Neural crest cell (in vitro differentiated cells): ENCODE results near the gene PRORP. TPM values are rescaled to one million over a fixed set of nuclear protein-coding genes. Genes with fewer than 3 reads are reported as not detected.

ENCODE experiments used
- DNase-seq: peaks from one replicate; pipeline ENCODE4 v3.0.0; 2021; ENCODE audit warnings: low read depth, mixed read lengths, low spot score
- H3K27ac Mint-ChIP-seq: one replicate; pipeline ENCODE4 v1.8.0; 2021; ENCODE audit warnings: mild to moderate bottlenecking, mixed read lengths; ENCODE audit not compliant: unreplicated experiment
- H3K27me3 Mint-ChIP-seq: 2 replicates; pipeline ENCODE4 v1.8.0; 2021; ENCODE audit warnings: low read depth, mild to moderate bottlenecking, mixed read lengths
- H3K36me3 Mint-ChIP-seq: 2 replicates; pipeline ENCODE4 v1.8.0; 2021; ENCODE audit warnings: low read depth, mild to moderate bottlenecking, mixed read lengths
- H3K4me1 Mint-ChIP-seq: 2 replicates; pipeline ENCODE4 v1.8.0; 2021; ENCODE audit warnings: mixed read lengths
- H3K4me3 Mint-ChIP-seq: one replicate; pipeline ENCODE4 v1.8.0; 2021; ENCODE audit warnings: mild to moderate bottlenecking, mixed read lengths
- H3K9me3 Mint-ChIP-seq: 2 replicates; pipeline ENCODE4 v1.8.0; 2021; ENCODE audit warnings: mixed read lengths
- long read RNA-seq: library from polyadenylated mRNA; unstranded; transcript quantifications from one replicate; pipeline ENCODE4 v2.0.0, GENCODE V29; 2020
- total RNA-seq: library from RNA; stranded (reverse); gene quantifications from 2 replicates; pipeline ENCODE4 v1.2.1, GENCODE V29; 2021
- TF ChIP-seq, protein P1 (sequence below): fragments of 200-600 bp; sonication (generic); conservative IDR thresholded peaks from 2 replicates; pipeline ENCODE4 v1.5.0; 2021; ENCODE audit warnings: antibody characterized with exemption, mild to moderate bottlenecking

The PRORP gene
- 43.1 and 46.6 TPM in 2 replicates for total RNA-seq
- long read RNA-seq, full-length matches to known transcripts, result 34 of 55 reads
- long read RNA-seq, partial matches to known transcripts, result 12 of 55 reads
- long read RNA-seq, other reads (novel, unspliced or antisense), result 9 of 55 reads

GRCh38 chr14:35121887-35122695, at the start of gene PRORP, which contains the start of gene PPP2R3C:
Gene PRORP (plus strand): TSS chr14:35122552. CDS start chr14:35123246, 694 bp downstream.
Gene PPP2R3C (minus strand): TSS chr14:35121990. CDS start chr14:35121959, 31 bp downstream.
- peak within 1 kb of the TSS; percentile 100 for H3K27ac Mint-ChIP-seq
- H3K4me3 Mint-ChIP-seq, result peak within 1 kb of the TSS; percentile 97
- no peaks in the 10 kb centered on the region for H3K9me3 Mint-ChIP-seq
- TF ChIP-seq, protein P1, sequence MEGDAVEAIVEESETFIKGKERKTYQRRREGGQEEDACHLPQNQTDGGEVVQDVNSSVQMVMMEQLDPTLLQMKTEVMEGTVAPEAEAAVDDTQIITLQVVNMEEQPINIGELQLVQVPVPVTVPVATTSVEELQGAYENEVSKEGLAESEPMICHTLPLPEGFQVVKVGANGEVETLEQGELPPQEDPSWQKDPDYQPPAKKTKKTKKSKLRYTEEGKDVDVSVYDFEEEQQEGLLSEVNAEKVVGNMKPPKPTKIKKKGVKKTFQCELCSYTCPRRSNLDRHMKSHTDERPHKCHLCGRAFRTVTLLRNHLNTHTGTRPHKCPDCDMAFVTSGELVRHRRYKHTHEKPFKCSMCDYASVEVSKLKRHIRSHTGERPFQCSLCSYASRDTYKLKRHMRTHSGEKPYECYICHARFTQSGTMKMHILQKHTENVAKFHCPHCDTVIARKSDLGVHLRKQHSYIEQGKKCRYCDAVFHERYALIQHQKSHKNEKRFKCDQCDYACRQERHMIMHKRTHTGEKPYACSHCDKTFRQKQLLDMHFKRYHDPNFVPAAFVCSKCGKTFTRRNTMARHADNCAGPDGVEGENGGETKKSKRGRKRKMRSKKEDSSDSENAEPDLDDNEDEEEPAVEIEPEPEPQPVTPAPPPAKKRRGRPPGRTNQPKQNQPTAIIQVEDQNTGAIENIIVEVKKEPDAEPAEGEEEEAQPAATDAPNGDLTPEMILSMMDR, result no peak
- peaks cover 11% of the 10 kb centered on the region for H3K36me3 Mint-ChIP-seq
- peaks cover 52% of the 10 kb centered on the region for H3K4me1 Mint-ChIP-seq
- no peaks in the 10 kb centered on the region for H3K27me3 Mint-ChIP-seq
- DNase-seq, result peak; percentile 75

GRCh38 chr14:35073486-35073885, 48.9 kb upstream of the PRORP start:
- Mint-ChIP-seq H3K4me3 (no peak overlapping the region), H3K9me3 (no peaks in the 10 kb centered on the region), H3K27ac (no peak overlapping the region), H3K36me3 (peaks cover 19% of the 10 kb centered on the region), H3K27me3 (no peaks in the 10 kb centered on the region), H3K4me1 (no peaks in the 10 kb centered on the region)
- no peak for DNase-seq
- TF ChIP-seq, protein P1, result no peak

DNA sequence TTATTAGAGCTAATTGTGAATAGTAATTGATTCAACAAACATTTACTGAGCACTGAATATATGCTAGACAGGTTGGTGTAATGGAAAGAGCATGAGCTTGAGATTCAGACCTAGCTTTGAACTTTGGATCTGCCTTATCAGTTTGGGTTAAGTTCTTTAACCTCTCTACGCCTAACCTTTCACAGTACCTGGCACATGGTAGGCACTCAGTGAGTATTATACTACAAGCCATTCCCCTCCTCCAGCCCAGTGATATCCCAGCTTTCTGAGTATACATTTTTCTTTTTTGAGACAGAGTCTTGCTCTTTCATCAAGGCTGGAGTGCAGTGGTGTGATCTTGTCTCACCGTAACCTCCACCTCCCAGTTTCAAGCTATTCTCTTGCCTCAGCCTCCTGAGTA, 44.3 kb upstream of the PRORP start:
- Mint-ChIP-seq H3K9me3 (no peaks in the 10 kb centered on the region), H3K4me1 (no peaks in the 10 kb centered on the region), H3K27ac (no peak overlapping the region), H3K27me3 (no peaks in the 10 kb centered on the region), H3K4me3 (no peak overlapping the region), H3K36me3 (peaks cover 7% of the 10 kb centered on the region)
- TF ChIP-seq, protein P1, result no peak
- DNase-seq, result no peak

DNA sequence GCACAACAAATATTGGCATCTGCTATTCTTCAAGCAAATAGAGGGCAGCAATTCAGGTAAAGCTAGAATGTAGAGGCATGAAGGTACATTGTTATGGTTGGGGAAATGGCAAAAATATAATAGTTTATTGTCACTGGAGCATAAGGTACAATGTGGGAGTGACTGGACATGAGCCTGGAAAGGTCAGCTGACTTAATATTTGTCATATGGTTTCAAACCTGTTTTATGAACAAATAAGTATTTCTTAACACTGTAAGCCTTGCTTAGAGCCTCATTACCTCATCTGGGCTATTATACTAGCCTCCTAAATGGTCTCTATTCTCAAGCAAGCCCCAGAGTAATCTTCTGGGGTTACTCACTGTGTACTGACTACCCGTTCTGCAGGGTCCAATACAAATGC, 42.6 kb upstream of the PRORP start:
- Mint-ChIP-seq H3K4me1 (no peaks in the 10 kb centered on the region), H3K27ac (no peak overlapping the region), H3K27me3 (no peaks in the 10 kb centered on the region), H3K36me3 (peaks cover 7% of the 10 kb centered on the region), H3K4me3 (no peak overlapping the region), H3K9me3 (no peaks in the 10 kb centered on the region)
- TF ChIP-seq, protein P1, result no peak
- DNase-seq, result no peak

GRCh38 chr14:35083530-35084150, 38.7 kb upstream of the PRORP start:
- no peak overlapping the region for H3K4me3 Mint-ChIP-seq
- TF ChIP-seq, protein P1, result no peak
- peaks cover 15% of the 10 kb centered on the region for H3K36me3 Mint-ChIP-seq
- H3K9me3 Mint-ChIP-seq, result no peaks in the 10 kb centered on the region
- H3K27me3 Mint-ChIP-seq, result no peaks in the 10 kb centered on the region
- H3K4me1 Mint-ChIP-seq, result peaks cover 9% of the 10 kb centered on the region
- no peak for DNase-seq
- no peak overlapping the region for H3K27ac Mint-ChIP-seq
